Body of pancreas (tissue), 4 donors: ENCODE data around the gene C6orf62.

Source experiments
- POLR2A ChIP-seq, 3 donors: fragments of 450-650 bp; IDR thresholded peaks; one replicate each; pipeline ENCODE4 v1.6.1; 2016; ENCODE audit warnings: antibody characterized with exemption in 3 of 3, mild to moderate bottlenecking in 2 of 3
- TF ChIP-seq, protein P1 (sequence below), 7 experiments: fragments of 450-650 bp in 4 of 7; fragments of 200-600 bp in 3 of 7; sonication (generic) in 3 of 7; IDR thresholded peaks; one replicate each; pipeline ENCODE4 v1.5.1; 2016 to 2019; ENCODE audit warnings: antibody characterized with exemption in 7 of 7

DNA sequence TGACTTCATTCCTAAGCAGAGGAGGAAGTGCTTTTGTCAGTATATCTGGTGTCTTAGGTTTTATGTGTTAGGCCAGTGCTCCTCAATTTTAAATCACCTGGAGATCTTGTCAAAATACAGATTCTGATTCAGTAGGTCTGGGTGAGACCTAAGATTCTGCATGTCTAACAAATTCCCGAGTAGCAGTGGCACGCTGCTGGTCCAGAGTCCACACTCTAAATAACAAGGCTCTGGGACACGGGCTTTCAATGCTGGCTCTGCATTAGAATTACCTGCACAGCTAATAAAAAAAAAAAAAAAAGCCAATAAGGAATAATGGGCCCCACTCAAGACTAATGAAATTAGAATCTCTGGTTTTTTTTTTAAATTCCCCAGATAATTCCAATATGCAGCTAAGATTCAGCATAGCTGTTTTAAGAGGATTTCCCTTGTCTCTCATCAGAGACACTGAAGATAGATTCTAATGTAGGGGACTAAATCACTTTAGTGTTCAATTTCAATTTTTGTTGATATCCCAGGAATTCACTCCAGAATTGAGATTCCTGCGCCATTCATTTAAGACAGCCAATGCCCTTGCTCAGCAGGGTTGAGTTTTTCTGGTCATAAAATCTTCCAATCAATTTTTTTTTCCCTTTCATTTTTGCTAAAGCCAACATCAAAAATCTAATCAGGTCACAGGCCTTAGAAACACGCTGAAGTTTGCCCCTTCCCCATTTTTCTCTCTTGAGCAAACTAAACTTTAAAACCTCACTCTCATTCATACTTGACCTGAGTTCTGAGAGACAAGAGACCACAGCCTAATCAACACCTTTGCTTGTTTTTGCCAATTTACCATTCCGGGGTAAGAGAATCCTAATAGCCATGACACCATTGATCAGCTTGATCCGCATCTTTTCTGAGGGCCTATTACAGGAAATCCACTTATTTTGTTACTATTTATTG lies 54.6 kb downstream of the C6orf62 start:
- TF ChIP-seq, protein P1, sequence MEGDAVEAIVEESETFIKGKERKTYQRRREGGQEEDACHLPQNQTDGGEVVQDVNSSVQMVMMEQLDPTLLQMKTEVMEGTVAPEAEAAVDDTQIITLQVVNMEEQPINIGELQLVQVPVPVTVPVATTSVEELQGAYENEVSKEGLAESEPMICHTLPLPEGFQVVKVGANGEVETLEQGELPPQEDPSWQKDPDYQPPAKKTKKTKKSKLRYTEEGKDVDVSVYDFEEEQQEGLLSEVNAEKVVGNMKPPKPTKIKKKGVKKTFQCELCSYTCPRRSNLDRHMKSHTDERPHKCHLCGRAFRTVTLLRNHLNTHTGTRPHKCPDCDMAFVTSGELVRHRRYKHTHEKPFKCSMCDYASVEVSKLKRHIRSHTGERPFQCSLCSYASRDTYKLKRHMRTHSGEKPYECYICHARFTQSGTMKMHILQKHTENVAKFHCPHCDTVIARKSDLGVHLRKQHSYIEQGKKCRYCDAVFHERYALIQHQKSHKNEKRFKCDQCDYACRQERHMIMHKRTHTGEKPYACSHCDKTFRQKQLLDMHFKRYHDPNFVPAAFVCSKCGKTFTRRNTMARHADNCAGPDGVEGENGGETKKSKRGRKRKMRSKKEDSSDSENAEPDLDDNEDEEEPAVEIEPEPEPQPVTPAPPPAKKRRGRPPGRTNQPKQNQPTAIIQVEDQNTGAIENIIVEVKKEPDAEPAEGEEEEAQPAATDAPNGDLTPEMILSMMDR (IDR thresholded peaks at IDR 0.05) = no peak
- TF ChIP-seq POLR2A (IDR thresholded peaks at IDR 0.05) = no peak
